HCT116 (cell line): ENCODE data around the gene DCTD.

ENCODE experiments used
- EZH2 ChIP-seq: fragments of 200-600 bp; sonication (generic); IDR thresholded peaks from 2 replicates; pipeline ENCODE4 v1.6.1; 2017; ENCODE audit warnings: antibody characterized with exemption, mixed run types
- JUND ChIP-seq: IDR thresholded peaks from 2 replicates; pipeline ENCODE4 v1.6.1; 2012
- POLR2AphosphoS5 ChIP-seq: IDR thresholded peaks from 2 replicates; pipeline ENCODE4 v1.6.1; 2011; ENCODE audit warnings: mild to moderate bottlenecking, low read depth, low read length, moderate library complexity
- SRF ChIP-seq: IDR thresholded peaks from 2 replicates; pipeline ENCODE4 v1.6.1; 2012; ENCODE audit warnings: low read depth
- TCF7L2 ChIP-seq: IDR thresholded peaks from 2 replicates; pipeline ENCODE4 v1.7.0; 2011; ENCODE audit warnings: borderline replicate concordance, inconsistent platforms; ENCODE audit not compliant: insufficient read depth, insufficient read length; ENCODE audit errors: extremely low read depth
- TF ChIP-seq, protein P1 (sequence below): IDR thresholded peaks from 2 replicates; pipeline ENCODE4 v1.6.1; 2012
- TF ChIP-seq, protein P2 (sequence below): IDR thresholded peaks from 2 replicates; pipeline ENCODE4 v1.6.1; 2011; ENCODE audit warnings: mild to moderate bottlenecking, low read length, moderate library complexity; ENCODE audit not compliant: insufficient replicate concordance; ENCODE audit errors: extremely low read depth
- TF ChIP-seq, protein P3 (sequence below), 3 experiments: fragments of 200-600 bp in 1 of 3; sonication (generic) in 1 of 3; IDR thresholded peaks in 2 of 3; conservative IDR thresholded peaks in 1 of 3; 2 replicates each; pipeline ENCODE4 v1.5.1; 2012 to 2017; ENCODE audit warnings: low read depth in 2 of 3, low read length in 2 of 3, antibody characterized with exemption in 1 of 3, borderline replicate concordance in 1 of 3, control low read depth in 1 of 3, mild to moderate bottlenecking in 1 of 3, mixed read lengths in 1 of 3, mixed run types in 1 of 3, moderate library complexity in 1 of 3; ENCODE audit not compliant: insufficient read depth in 1 of 3

DNA sequence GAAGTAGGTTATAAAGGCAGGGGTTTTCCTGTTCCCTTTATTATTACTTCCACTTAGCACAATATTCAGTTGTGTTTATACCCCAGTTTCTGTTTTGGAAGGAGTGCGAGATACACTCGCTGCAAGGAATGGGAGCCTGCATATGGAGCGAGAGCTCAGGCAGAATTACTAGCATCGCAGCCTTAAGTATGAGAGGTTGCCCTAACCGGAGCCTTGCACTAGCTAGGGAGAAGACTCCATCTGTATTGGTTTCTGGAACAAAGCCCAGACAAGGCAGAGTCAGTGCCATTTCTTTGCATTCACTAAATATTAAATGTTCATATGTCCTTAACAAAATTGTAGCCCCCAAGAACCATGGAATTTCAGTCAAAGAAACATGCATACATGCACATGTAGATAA lies 6.2 kb upstream of the DCTD start:
- TF ChIP-seq, protein P1, sequence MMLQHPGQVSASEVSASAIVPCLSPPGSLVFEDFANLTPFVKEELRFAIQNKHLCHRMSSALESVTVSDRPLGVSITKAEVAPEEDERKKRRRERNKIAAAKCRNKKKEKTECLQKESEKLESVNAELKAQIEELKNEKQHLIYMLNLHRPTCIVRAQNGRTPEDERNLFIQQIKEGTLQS: no peak
- TF ChIP-seq, protein P2, sequence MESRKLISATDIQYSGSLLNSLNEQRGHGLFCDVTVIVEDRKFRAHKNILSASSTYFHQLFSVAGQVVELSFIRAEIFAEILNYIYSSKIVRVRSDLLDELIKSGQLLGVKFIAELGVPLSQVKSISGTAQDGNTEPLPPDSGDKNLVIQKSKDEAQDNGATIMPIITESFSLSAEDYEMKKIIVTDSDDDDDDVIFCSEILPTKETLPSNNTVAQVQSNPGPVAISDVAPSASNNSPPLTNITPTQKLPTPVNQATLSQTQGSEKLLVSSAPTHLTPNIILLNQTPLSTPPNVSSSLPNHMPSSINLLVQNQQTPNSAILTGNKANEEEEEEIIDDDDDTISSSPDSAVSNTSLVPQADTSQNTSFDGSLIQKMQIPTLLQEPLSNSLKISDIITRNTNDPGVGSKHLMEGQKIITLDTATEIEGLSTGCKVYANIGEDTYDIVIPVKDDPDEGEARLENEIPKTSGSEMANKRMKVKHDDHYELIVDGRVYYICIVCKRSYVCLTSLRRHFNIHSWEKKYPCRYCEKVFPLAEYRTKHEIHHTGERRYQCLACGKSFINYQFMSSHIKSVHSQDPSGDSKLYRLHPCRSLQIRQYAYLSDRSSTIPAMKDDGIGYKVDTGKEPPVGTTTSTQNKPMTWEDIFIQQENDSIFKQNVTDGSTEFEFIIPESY: no peak
- TF ChIP-seq, protein P3, sequence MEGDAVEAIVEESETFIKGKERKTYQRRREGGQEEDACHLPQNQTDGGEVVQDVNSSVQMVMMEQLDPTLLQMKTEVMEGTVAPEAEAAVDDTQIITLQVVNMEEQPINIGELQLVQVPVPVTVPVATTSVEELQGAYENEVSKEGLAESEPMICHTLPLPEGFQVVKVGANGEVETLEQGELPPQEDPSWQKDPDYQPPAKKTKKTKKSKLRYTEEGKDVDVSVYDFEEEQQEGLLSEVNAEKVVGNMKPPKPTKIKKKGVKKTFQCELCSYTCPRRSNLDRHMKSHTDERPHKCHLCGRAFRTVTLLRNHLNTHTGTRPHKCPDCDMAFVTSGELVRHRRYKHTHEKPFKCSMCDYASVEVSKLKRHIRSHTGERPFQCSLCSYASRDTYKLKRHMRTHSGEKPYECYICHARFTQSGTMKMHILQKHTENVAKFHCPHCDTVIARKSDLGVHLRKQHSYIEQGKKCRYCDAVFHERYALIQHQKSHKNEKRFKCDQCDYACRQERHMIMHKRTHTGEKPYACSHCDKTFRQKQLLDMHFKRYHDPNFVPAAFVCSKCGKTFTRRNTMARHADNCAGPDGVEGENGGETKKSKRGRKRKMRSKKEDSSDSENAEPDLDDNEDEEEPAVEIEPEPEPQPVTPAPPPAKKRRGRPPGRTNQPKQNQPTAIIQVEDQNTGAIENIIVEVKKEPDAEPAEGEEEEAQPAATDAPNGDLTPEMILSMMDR (IDR thresholded peaks at IDR 0.05 in 2 of 3, conservative IDR thresholded peaks at IDR 0.05 in 1 of 3; ENCODE audit: borderline replicate concordance in 1 of 3, insufficient read depth in 1 of 3, low read depth in 2 of 3, low read length in 2 of 3): no peak
- TF ChIP-seq TCF7L2 (no peak), EZH2 (no peak), SRF (no peak), POLR2AphosphoS5 (no peak), JUND (no peak)
